IMR-90 (cell line): Measurements from ENCODE around the gene C1orf159. TPM values are rescaled to one million over a fixed set of nuclear protein-coding genes. Genes with fewer than 3 reads are reported as not detected.

ENCODE experiments used
- ATAC-seq: fragments of 200-7000 bp; cut with Tn5 transposase; 2 replicates; pipeline ENCODE4 v1.9.1; 2020; ENCODE audit warnings: low read depth, mild to moderate bottlenecking, moderate library complexity
- BruUV-seq: library from RNA; stranded (reverse); fragments of 400-500 nt; replicated peaks from 2 replicates; lab custom pipeline; 2021; lab: Mats Ljungman, UMichigan
- CTCF ChIA-PET: fragments of 300-600 bp; formaldehyde crosslinking; extraction: SDS; loops from one replicate; lab custom pipeline; 2021; ENCODE audit warnings: antibody characterized with exemption; lab: Yijun Ruan, JAX
- POLR2A ChIA-PET: fragments of 300-600 bp; sonication (Branson Sonifier 250); formaldehyde crosslinking; loops from one replicate; lab custom pipeline; 2022; ENCODE audit warnings: antibody characterized with exemption; ENCODE audit not compliant: unreplicated experiment; lab: Charles Lee
- DNase-seq: peaks from one replicate; pipeline ENCODE4 v3.0.0; 2013
- H2AFZ ChIP-seq: replicated peaks from 2 replicates; pipeline ENCODE3; 2013; ENCODE audit warnings: low read length, mild to moderate bottlenecking; ENCODE audit not compliant: poor library complexity
- H2AK5ac ChIP-seq: 2 replicates; pipeline ENCODE4 v1.6.1; 2013; ENCODE audit warnings: low read depth, low read length, inconsistent platforms
- H2AK9ac ChIP-seq: replicated peaks from 2 replicates; pipeline ENCODE3; 2013; ENCODE audit warnings: mild to moderate bottlenecking, low read depth, low read length, moderate library complexity; ENCODE audit not compliant: poor library complexity
- H2BK120ac ChIP-seq: 2 replicates; pipeline ENCODE4 v1.6.1; 2013; ENCODE audit warnings: low read depth, low read length, inconsistent platforms
- H2BK15ac ChIP-seq: 3 replicates; pipeline ENCODE4 v1.6.1; 2013; ENCODE audit warnings: low read depth, low read length, inconsistent platforms
- H2BK20ac ChIP-seq: 2 replicates; pipeline ENCODE4 v1.6.1; 2013; ENCODE audit warnings: low read depth, mild to moderate bottlenecking, inconsistent platforms, low read length, moderate library complexity
- H2BK5ac ChIP-seq: 2 replicates; pipeline ENCODE4 v1.6.1; 2013; ENCODE audit warnings: mild to moderate bottlenecking, low read depth, low read length, inconsistent platforms; ENCODE audit not compliant: poor library complexity, severe bottlenecking
- H3K14ac ChIP-seq: replicated peaks from 2 replicates; pipeline ENCODE4 v1.6.1; 2013; ENCODE audit warnings: low read depth, low read length, inconsistent platforms
- H3K18ac ChIP-seq: 2 replicates; pipeline ENCODE4 v1.6.1; 2013; ENCODE audit warnings: low read depth, low read length, control low read depth
- H3K23ac ChIP-seq: 2 replicates; pipeline ENCODE4 v1.6.1; 2013; ENCODE audit warnings: low read depth, low read length, inconsistent platforms
- H3K27ac ChIP-seq: 2 replicates; pipeline ENCODE4 v1.5.1; 2013; ENCODE audit warnings: mild to moderate bottlenecking, control low read depth, low read length; ENCODE audit not compliant: insufficient read depth
- H3K27me3 ChIP-seq: 2 replicates; pipeline ENCODE4 v1.6.1; 2013; ENCODE audit warnings: low read length; ENCODE audit not compliant: control insufficient read depth, insufficient read depth
- H3K36me3 ChIP-seq: 2 replicates; pipeline ENCODE4 v1.6.1; 2013; ENCODE audit warnings: low read length, mixed read lengths; ENCODE audit not compliant: control insufficient read depth, insufficient read depth
- H3K4ac ChIP-seq: 2 replicates; pipeline ENCODE4 v1.6.1; 2013; ENCODE audit warnings: low read depth, low read length, inconsistent platforms
- H3K4me1 ChIP-seq: 2 replicates; pipeline ENCODE4 v1.6.1; 2013; ENCODE audit warnings: low read length, mixed read lengths; ENCODE audit not compliant: control insufficient read depth, insufficient read depth
- H3K4me2 ChIP-seq: 2 replicates; pipeline ENCODE4 v1.6.1; 2013; ENCODE audit warnings: low read depth, mild to moderate bottlenecking, control low read depth, low read length, moderate library complexity
- H3K4me3 ChIP-seq: 2 replicates; pipeline ENCODE4 v1.5.1; 2013; ENCODE audit warnings: low read depth, mild to moderate bottlenecking, control low read depth, low read length, moderate library complexity; ENCODE audit not compliant: insufficient read depth
- H3K56ac ChIP-seq: 2 replicates; pipeline ENCODE4 v1.6.1; 2013; ENCODE audit warnings: low read length, inconsistent platforms; ENCODE audit not compliant: insufficient read depth; ENCODE audit errors: extremely low read depth
- H3K79me1 ChIP-seq, 2 experiments: 2 replicates each; pipeline ENCODE4 v1.6.1; 2013; ENCODE audit warnings: low read length in 2 of 2, inconsistent platforms in 1 of 2, low read depth in 1 of 2
- H3K9ac ChIP-seq: 2 replicates; pipeline ENCODE4 v1.6.1; 2013; ENCODE audit warnings: low read depth, low read length, control low read depth
- H3K9me1 ChIP-seq: 2 replicates; pipeline ENCODE4 v1.6.1; 2013; ENCODE audit warnings: low read length, inconsistent platforms; ENCODE audit not compliant: insufficient read depth
- H3K9me3 ChIP-seq: 2 replicates; pipeline ENCODE4 v1.6.1; 2013; ENCODE audit warnings: low read length; ENCODE audit not compliant: control insufficient read depth, insufficient read depth
- H4K20me1 ChIP-seq: 2 replicates; pipeline ENCODE4 v1.6.1; 2013; ENCODE audit warnings: low read length, inconsistent platforms; ENCODE audit not compliant: insufficient read depth
- H4K5ac ChIP-seq: 2 replicates; pipeline ENCODE4 v1.6.1; 2013; ENCODE audit warnings: mild to moderate bottlenecking, low read depth, low read length, control low read depth
- H4K8ac ChIP-seq, 2 experiments: 2 replicates each; pipeline ENCODE4 v1.6.1; 2013; ENCODE audit warnings: low read depth in 2 of 2, low read length in 2 of 2, control low read depth in 1 of 2, inconsistent platforms in 1 of 2
- H4K91ac ChIP-seq: 2 replicates; pipeline ENCODE4 v1.6.1; 2013; ENCODE audit warnings: low read depth, low read length, inconsistent platforms; ENCODE audit not compliant: insufficient read depth
- BHLHE40 ChIP-seq: fragments of 150-350 bp; IDR thresholded peaks from 2 replicates; pipeline ENCODE4 v1.6.1; 2016; ENCODE audit warnings: mild to moderate bottlenecking, low read depth, low read length
- CEBPB ChIP-seq: IDR thresholded peaks from 2 replicates; pipeline ENCODE4 v1.6.1; 2012; ENCODE audit warnings: low read depth, low read length, improper control_type of control experiment
- CTCF ChIP-seq: conservative IDR thresholded peaks from 2 replicates; pipeline ENCODE4 v1.5.1; 2012; ENCODE audit warnings: mild to moderate bottlenecking, low read depth, low read length, improper control_type of control experiment
- ELK1 ChIP-seq: fragments of 150-350 bp; IDR thresholded peaks from 2 replicates; pipeline ENCODE4 v1.6.1; 2016; ENCODE audit warnings: low read depth, mild to moderate bottlenecking, low read length, moderate library complexity, borderline replicate concordance
- FOS ChIP-seq: fragments of 150-350 bp; IDR thresholded peaks from 2 replicates; pipeline ENCODE4 v1.6.1; 2016; ENCODE audit warnings: low read depth, low read length
- MAFK ChIP-seq: IDR thresholded peaks from 2 replicates; pipeline ENCODE4 v1.6.1; 2012; ENCODE audit warnings: low read depth, low read length, improper control_type of control experiment
- MAZ ChIP-seq: IDR thresholded peaks from 2 replicates; pipeline ENCODE4 v1.6.1; 2012; ENCODE audit warnings: low read depth, mild to moderate bottlenecking, low read length, improper control_type of control experiment, moderate library complexity, borderline replicate concordance
- MXI1 ChIP-seq: IDR thresholded peaks from 2 replicates; pipeline ENCODE4 v1.6.1; 2012; ENCODE audit warnings: low read depth, mild to moderate bottlenecking, low read length, moderate library complexity, borderline replicate concordance
- NFE2L2 ChIP-seq: fragments of 150-350 bp; IDR thresholded peaks from 2 replicates; pipeline ENCODE4 v1.6.1; 2016; ENCODE audit warnings: low read depth, mild to moderate bottlenecking, low read length
- POLR2A ChIP-seq: IDR thresholded peaks from 2 replicates; pipeline ENCODE4 v1.6.1; 2012; ENCODE audit warnings: mild to moderate bottlenecking, low read depth, low read length
- RAD21 ChIP-seq: IDR thresholded peaks from 2 replicates; pipeline ENCODE4 v1.6.1; 2012; ENCODE audit warnings: low read length, improper control_type of control experiment
- RCOR1 ChIP-seq: IDR thresholded peaks from 2 replicates; pipeline ENCODE4 v1.6.1; 2012; ENCODE audit warnings: mild to moderate bottlenecking, low read length, improper control_type of control experiment; ENCODE audit not compliant: insufficient replicate concordance
- RFX5 ChIP-seq: IDR thresholded peaks from 2 replicates; pipeline ENCODE4 v1.8.0; 2012; ENCODE audit warnings: low read depth, mild to moderate bottlenecking, low read length, moderate library complexity
- SMC3 ChIP-seq: fragments of 150-350 bp; IDR thresholded peaks from 2 replicates; pipeline ENCODE4 v1.6.1; 2016; ENCODE audit warnings: low read depth, mild to moderate bottlenecking, antibody characterized with exemption, low read length, moderate library complexity
- WGBS, 2 experiments: methylation state at CpG; one replicate each; pipeline versions ENCODE4 v1.1.5 to v1.1.7; 2013; ENCODE audit warnings: missing lambda C conversion rate in 2 of 2; ENCODE audit not compliant: insufficient read length in 1 of 2; ENCODE audit errors: extremely low coverage in 2 of 2; 5-methylcytosine and 5-hydroxymethylcytosine counted together
- dilution Hi-C: fragments of 300-500 bp; cut with HindIII; formaldehyde crosslinking; loops from one replicate; pipeline ENCODE4 v1.14.3; 2018; ENCODE audit warnings: low sequenced_read_pairs; ENCODE audit not compliant: unreplicated experiment
- in situ Hi-C: fragments of 300-500 bp; cut with MboI; formaldehyde crosslinking; loops from 3 replicates; pipeline ENCODE4 v1.14.3; 2019; ENCODE audit warnings: low sequenced_read_pairs, inconsistent platforms, mixed read lengths
- intact Hi-C: fragments of 100-400 bp; cut with micrococcal nuclease; formaldehyde crosslinking; loops from 2 replicates; pipeline ENCODE4 v1.10.0; 2022
- polyA plus RNA-seq, 3 experiments: library from polyadenylated mRNA; depleted of rRNA; stranded (reverse); fragments of >200 nt; gene quantifications; 2 replicates each; pipeline ENCODE4 v1.2.3, GENCODE V29; 2012; ENCODE audit warnings: low replicate concordance in 1 of 3
- total RNA-seq: library from RNA; depleted of rRNA; stranded (reverse); fragments of >200 nt; gene quantifications from 2 replicates; pipeline ENCODE4 v1.2.3, GENCODE V29; 2012

The C1orf159 gene
- total and polyA plus RNA-seq, 2 of the 4 experiments (the other 2 are of a cell fraction), result 2.9 to 12.6 TPM

- H2AFZ ChIP-seq, result no peak overlapping the region
- no peak overlapping the region for H3K4me2 ChIP-seq
- no peak; the same call in 1 of the 2 replicates for ATAC-seq
- no peak overlapping the region for H3K9ac ChIP-seq
- H3K9me3 ChIP-seq, result 0 out of 2 replicates have a peak, but pooled peaks cover 2% of the 10 kb centered on the region
- H4K5ac ChIP-seq, result no peak overlapping the region
- peaks cover 11% of the 10 kb centered on the region; the same call in 1 of the 2 replicates for H3K27me3 ChIP-seq
- no peaks in the 10 kb centered on the region for H3K79me1 ChIP-seq
- dilution Hi-C loops, result no loop called here
- H2BK15ac ChIP-seq, result no peak overlapping the region
- H4K20me1 ChIP-seq, result no peaks in the 10 kb centered on the region
- H2AK9ac ChIP-seq, result peak overlapping the region; percentile 28
- no peak overlapping the region for H3K27ac ChIP-seq
- in situ Hi-C loops, result no loop called here
- no peak overlapping the region for H3K4me3 ChIP-seq
- H3K36me3 ChIP-seq, result no peaks in the 10 kb centered on the region
- H3K9me1 ChIP-seq, result no peaks in the 10 kb centered on the region
- H2BK120ac ChIP-seq, result no peak overlapping the region
- intact Hi-C loops, result no loop called here
- no peak overlapping the region for H2BK5ac ChIP-seq
- no peak overlapping the region for H3K56ac ChIP-seq
- TF ChIP-seq ELK1, result no peak
- TF ChIP-seq MAZ, result no peak
- TF ChIP-seq SMC3, result no peak
- no peak for TF ChIP-seq RCOR1
- TF ChIP-seq RAD21, result no peak
- no peak for TF ChIP-seq BHLHE40
- TF ChIP-seq MXI1, result no peak
- TF ChIP-seq CEBPB, result no peak
- no peak for TF ChIP-seq NFE2L2
- TF ChIP-seq FOS, result no peak
- TF ChIP-seq CTCF, result no peak
- no peak for TF ChIP-seq POLR2A
- TF ChIP-seq RFX5, result no peak
- TF ChIP-seq MAFK, result no peak
- DNase-seq, result no peak
- no peak overlapping the region for H4K8ac ChIP-seq
- POLR2A ChIA-PET, result no interaction called here
- H3K4me1 ChIP-seq, result no peaks in the 10 kb centered on the region
- no peak overlapping the region for H4K91ac ChIP-seq
- CTCF ChIA-PET, result no interaction called here
- H2AK5ac ChIP-seq, result no peak overlapping the region
- BruUV-seq, result no TSS peak
- no peak overlapping the region for H3K18ac ChIP-seq
- no peak overlapping the region for H3K14ac ChIP-seq
- H3K4ac ChIP-seq, result no peak overlapping the region
- H3K23ac ChIP-seq, result no peak overlapping the region
- 65% methylated on average over 7 of the region's 9 CpGs; no CpG with 5 or more reads in 1 of the 2 experiments for WGBS, 2 experiments
- no peak overlapping the region for H2BK20ac ChIP-seq
These were observed 29.6 kb upstream of the C1orf159 start for GRCh38 chr1:1145547-1145914.
